Measurements from ENCODE around the gene PCED1B.
"Not testable (repeated sequence)": the region's sequence is repeated elsewhere in the genome, so short reads cannot be mapped to it uniquely, and the experiment has no call there.

PCED1B gene

DNA sequence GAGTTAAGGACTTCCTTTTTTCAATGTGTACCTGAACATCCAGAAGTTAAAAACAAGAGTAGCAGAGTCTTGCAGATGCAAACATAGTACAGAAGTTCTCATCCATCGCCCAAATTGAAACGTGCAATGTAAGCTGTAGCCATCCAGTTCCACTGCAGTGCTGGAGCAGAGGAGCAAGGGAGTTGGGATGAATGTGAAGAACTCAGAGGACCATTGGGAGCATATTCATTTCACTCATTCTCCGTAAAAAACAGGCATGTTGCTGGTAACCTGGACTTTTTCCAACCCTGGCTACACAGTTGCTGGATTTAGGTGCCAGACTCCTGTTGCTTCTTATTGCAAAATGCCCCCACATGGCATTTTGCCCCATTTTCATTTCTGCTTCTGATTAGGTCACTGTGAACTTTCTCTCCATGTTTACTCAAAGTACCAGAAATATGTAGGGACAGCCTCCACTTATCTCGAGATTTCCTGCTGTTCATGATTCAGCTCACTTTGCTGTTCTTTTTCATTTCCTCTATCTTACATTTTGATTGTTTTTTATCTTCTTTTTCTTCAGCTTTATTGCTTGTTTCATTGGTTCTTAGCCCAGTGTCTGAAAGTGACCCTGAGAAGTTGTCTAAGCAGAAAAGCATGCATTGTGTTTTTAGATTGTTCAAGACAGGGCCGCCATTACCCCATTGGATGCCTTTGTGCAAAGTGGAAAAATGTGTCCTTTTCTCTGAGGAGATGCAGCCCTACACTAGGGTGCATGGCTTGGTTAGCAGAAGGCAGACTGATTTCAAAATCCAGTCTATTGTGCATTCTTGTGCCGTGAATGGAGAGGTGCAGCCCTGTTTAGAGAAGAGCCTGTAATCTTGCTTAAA lies 109.4 kb downstream of the PCED1B start:
- H3K9ac ChIP-seq (ENCODE audit: low read depth, low read length) = no peak overlapping the region
- H3K4me1 ChIP-seq (ENCODE audit: insufficient read depth, low read length) = peaks cover 34% of the 10 kb centered on the region
- no peaks in the 10 kb centered on the region for H3K27me3 ChIP-seq (ENCODE audit: insufficient read depth, low read length)
- H3K36me3 ChIP-seq (ENCODE audit: insufficient read depth, low read depth, low read length) = no peaks in the 10 kb centered on the region
- no peaks in the 10 kb centered on the region for H3K9me3 ChIP-seq (ENCODE audit: insufficient read depth, low read depth, low read length)
- H3K27ac ChIP-seq (ENCODE audit: low read length) = no peak overlapping the region
- no peak overlapping the region for H3K4me3 ChIP-seq (ENCODE audit: low read length)

DNA sequence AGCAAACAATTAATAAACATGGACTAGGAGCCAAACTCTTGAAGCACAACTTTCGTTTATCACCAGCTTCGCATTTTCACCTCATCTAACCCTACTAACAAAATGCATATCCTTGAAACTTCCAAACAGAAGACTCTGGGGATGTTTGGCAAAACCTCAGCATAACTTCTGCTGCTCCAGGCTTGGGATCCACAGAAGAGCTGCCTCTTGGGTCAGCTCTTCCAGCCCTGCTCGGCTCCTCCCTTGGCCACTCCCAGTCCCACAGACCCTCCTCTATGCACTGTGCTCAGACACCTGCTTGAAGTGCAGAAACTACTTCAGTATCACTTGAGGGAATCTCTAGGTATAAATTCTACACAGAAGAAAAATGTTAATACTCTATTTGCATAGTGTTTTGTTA lies 110.3 kb downstream of the PCED1B start:
- Histone ChIP-seq H3K4me3 (ENCODE audit: low read length) (no peak overlapping the region), H3K9me3 (ENCODE audit: insufficient read depth, low read depth, low read length) (no peaks in the 10 kb centered on the region), H3K4me1 (ENCODE audit: insufficient read depth, low read length) (peaks cover 34% of the 10 kb centered on the region), H3K9ac (ENCODE audit: low read depth, low read length) (no peak overlapping the region), H3K27ac (ENCODE audit: low read length) (no peak overlapping the region), H3K36me3 (ENCODE audit: insufficient read depth, low read depth, low read length) (no peaks in the 10 kb centered on the region), H3K27me3 (ENCODE audit: insufficient read depth, low read length) (no peaks in the 10 kb centered on the region)

DNA sequence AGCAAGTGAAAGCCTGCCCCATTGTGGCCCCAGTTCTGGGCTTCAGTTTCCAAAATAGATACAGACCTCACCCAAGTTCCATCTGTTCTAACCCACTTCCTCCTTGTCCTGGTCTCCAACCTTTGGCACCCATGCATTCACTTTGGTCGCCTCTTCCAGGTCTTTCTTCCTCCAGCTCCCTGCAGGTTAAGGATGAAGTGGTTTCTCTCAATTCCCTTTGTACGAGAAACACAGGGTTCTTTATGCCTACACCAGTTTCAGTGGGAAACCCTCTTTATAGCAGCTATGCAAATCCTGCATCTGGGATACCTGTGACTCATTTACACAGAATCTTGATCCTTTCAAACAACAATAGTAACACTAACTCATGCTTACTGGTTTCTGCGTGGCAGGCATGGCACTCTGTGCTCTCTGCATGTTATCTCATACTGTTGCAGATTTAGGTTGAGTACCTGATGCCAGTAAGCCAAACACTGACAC lies 110.9 kb downstream of the PCED1B start:
- no peak overlapping the region for H3K9ac ChIP-seq (ENCODE audit: low read depth, low read length)
- H3K27ac ChIP-seq (ENCODE audit: low read length) = no peak overlapping the region
- H3K27me3 ChIP-seq (ENCODE audit: insufficient read depth, low read length) = no peaks in the 10 kb centered on the region
- H3K4me1 ChIP-seq (ENCODE audit: insufficient read depth, low read length) = peaks cover 34% of the 10 kb centered on the region
- no peak overlapping the region for H3K4me3 ChIP-seq (ENCODE audit: low read length)
- H3K9me3 ChIP-seq (ENCODE audit: insufficient read depth, low read depth, low read length) = no peaks in the 10 kb centered on the region
- H3K36me3 ChIP-seq (ENCODE audit: insufficient read depth, low read depth, low read length) = no peaks in the 10 kb centered on the region

DNA sequence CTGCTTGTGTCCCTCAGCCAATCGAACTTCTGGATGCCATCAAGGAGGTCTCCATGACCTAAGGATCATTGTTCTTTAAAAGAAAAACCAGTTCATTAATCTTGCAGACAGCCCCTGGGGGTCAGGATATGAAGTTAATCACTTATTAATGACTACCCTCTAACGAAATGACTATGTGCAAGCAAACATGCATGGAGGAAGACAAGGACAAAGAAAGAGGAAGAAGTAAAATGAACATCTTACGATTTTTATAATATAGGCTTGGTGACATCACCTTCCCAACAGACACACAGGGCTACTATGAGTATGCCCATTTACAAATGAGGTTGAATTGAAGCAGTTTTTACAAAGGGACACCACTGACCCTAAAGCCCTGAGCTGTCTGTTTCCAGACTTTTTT lies 111.5 kb downstream of the PCED1B start:
- no peaks in the 10 kb centered on the region for H3K9me3 ChIP-seq (ENCODE audit: insufficient read depth, low read depth, low read length)
- no peaks in the 10 kb centered on the region for H3K36me3 ChIP-seq (ENCODE audit: insufficient read depth, low read depth, low read length)
- H3K4me3 ChIP-seq (ENCODE audit: low read length) = no peak overlapping the region
- H3K4me1 ChIP-seq (ENCODE audit: insufficient read depth, low read length) = peaks cover 34% of the 10 kb centered on the region
- no peak overlapping the region for H3K27ac ChIP-seq (ENCODE audit: low read length)
- no peaks in the 10 kb centered on the region for H3K27me3 ChIP-seq (ENCODE audit: insufficient read depth, low read length)
- no peak overlapping the region for H3K9ac ChIP-seq (ENCODE audit: low read depth, low read length)

DNA sequence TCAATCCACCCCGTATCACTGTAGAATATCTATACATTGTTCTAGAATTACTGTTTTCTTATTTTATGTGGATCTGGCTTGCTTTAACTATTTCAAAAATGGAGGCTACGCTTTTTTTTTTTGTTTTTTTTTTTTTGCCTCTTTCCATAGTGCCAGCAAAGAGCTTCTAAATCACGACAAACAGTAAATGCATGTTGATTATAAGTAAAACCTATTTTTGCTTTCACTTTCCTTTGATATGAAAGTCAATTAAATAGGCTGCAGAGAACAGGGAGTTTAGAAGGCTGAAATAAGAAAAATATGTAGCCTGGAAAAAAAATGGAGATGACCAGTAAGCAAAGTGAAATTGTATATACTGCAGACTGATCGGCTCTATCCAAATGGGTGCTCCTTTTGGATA lies 112.6 kb downstream of the PCED1B start:
- no peak overlapping the region for H3K9ac ChIP-seq (ENCODE audit: low read depth, low read length)
- no peak overlapping the region for H3K4me3 ChIP-seq (ENCODE audit: low read length)
- no peaks in the 10 kb centered on the region for H3K36me3 ChIP-seq (ENCODE audit: insufficient read depth, low read depth, low read length)
- H3K27ac ChIP-seq (ENCODE audit: low read length) = no peak overlapping the region
- no peaks in the 10 kb centered on the region for H3K27me3 ChIP-seq (ENCODE audit: insufficient read depth, low read length)
- H3K9me3 ChIP-seq (ENCODE audit: insufficient read depth, low read depth, low read length) = no peaks in the 10 kb centered on the region
- H3K4me1 ChIP-seq (ENCODE audit: insufficient read depth, low read length) = peaks cover 34% of the 10 kb centered on the region

DNA sequence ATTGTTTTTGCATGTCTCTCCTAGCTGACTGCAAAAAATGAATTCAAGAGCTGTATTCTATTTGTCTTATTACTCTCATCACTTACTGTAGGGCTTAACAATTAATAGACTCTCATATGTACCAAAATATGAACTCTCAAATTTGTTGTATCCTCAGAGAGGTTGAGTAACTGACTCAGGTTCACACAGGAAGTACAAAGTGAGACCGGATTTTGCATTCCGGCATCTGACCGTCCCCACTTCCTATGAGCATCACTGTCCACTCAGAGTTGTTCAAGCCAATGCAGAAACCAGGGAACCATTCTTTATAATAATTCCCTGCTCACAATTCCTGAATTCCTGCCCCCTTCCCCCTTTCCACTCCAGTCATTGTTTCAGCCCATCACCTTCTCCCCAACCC lies 113.6 kb downstream of the PCED1B start:
- Histone ChIP-seq H3K36me3 (ENCODE audit: insufficient read depth, low read depth, low read length) (no peaks in the 10 kb centered on the region), H3K9ac (ENCODE audit: low read depth, low read length) (peak overlapping the region; percentile 59; the same call in 1 of the 2 replicates), H3K9me3 (ENCODE audit: insufficient read depth, low read depth, low read length) (no peaks in the 10 kb centered on the region), H3K27ac (ENCODE audit: low read length) (no peak overlapping the region), H3K27me3 (ENCODE audit: insufficient read depth, low read length) (no peaks in the 10 kb centered on the region), H3K4me3 (ENCODE audit: low read length) (no peak overlapping the region), H3K4me1 (ENCODE audit: insufficient read depth, low read length) (peaks cover 34% of the 10 kb centered on the region)

DNA sequence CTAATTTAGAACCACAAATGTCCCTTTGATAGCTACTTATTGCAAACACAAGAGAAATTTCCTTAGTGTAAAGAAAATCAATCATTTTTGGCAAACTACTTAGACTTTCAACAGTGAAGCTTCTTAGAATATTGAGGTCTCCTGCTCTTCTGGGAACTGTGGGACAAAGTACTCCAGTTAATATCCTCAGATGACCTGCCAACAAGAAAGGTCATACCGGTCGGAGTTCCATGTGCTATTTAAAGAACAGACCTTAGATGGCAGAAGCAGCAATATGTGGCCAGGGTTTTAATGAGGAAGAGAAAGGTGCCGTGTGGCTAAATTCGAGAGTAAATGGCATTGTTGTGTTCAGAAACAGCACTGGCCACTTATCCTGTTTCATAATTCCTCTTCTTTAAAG lies 115.1 kb downstream of the PCED1B start:
- Histone ChIP-seq H3K36me3 (ENCODE audit: insufficient read depth, low read depth, low read length) (no peaks in the 10 kb centered on the region), H3K9me3 (ENCODE audit: insufficient read depth, low read depth, low read length) (no peaks in the 10 kb centered on the region), H3K4me3 (ENCODE audit: low read length) (no peak overlapping the region), H3K9ac (ENCODE audit: low read depth, low read length) (no peak overlapping the region), H3K27me3 (ENCODE audit: insufficient read depth, low read length) (no peaks in the 10 kb centered on the region), H3K4me1 (ENCODE audit: insufficient read depth, low read length) (peaks cover 34% of the 10 kb centered on the region), H3K27ac (ENCODE audit: low read length) (no peak overlapping the region)

DNA sequence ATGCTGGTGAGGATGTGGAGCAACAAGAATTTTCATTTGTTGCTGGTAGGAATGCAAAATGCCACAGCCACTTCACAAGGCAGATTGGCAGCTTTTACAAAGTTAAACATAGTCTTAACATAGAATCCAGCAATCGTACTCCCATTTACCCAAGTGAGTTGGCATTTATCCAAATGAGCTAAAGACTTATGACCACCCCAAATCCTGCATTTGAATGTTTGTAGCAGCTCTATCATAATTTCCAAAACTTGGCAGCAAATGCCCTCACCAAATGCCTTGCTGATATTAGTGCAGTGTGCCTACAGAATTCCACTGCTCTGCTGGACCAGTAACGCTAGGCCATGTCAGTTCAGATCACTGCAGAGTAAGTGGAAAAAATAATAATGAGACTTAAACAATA lies 121.0 kb downstream of the PCED1B start:
- Histone ChIP-seq H3K27me3 (ENCODE audit: insufficient read depth, low read length) (no peaks in the 10 kb centered on the region), H3K27ac (ENCODE audit: low read length) (no peak overlapping the region), H3K4me3 (ENCODE audit: low read length) (no peak overlapping the region), H3K4me1 (ENCODE audit: insufficient read depth, low read length) (peaks cover 7% of the 10 kb centered on the region; the same call in 1 of the 2 replicates), H3K36me3 (ENCODE audit: insufficient read depth, low read depth, low read length) (no peaks in the 10 kb centered on the region), H3K9ac (ENCODE audit: low read depth, low read length) (no peak overlapping the region), H3K9me3 (ENCODE audit: insufficient read depth, low read depth, low read length) (no peaks in the 10 kb centered on the region)

DNA sequence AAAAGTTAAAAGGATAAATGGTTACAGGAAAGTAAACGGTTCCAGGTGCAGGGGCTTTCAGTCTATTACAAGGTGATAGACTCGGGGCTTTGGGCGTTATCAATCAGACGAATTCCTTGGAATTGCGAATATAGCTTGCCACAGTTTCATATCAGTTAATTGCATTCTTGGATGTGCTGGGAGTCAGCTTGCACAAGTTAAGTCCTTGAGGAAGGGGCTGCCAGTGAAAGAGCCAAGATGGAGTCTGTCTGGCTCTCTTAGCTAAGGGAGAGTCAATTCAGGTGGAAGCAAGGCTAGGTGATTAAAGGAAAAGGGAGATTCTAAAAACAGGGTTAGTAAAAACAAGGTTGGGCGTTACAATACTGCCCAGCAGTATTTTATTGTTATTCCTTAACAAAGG lies 121.8 kb downstream of the PCED1B start:
- not testable (repeated sequence) for H3K9me3 ChIP-seq (ENCODE audit: insufficient read depth, low read depth, low read length); H3K36me3 ChIP-seq (ENCODE audit: insufficient read depth, low read depth, low read length); H3K4me3 ChIP-seq (ENCODE audit: low read length); H3K27me3 ChIP-seq (ENCODE audit: insufficient read depth, low read length); H3K9ac ChIP-seq (ENCODE audit: low read depth, low read length); H3K27ac ChIP-seq (ENCODE audit: low read length)
- H3K4me1 ChIP-seq (ENCODE audit: insufficient read depth, low read length) = peaks cover 14% of the 10 kb centered on the region; the same call in 1 of the 2 replicates

DNA sequence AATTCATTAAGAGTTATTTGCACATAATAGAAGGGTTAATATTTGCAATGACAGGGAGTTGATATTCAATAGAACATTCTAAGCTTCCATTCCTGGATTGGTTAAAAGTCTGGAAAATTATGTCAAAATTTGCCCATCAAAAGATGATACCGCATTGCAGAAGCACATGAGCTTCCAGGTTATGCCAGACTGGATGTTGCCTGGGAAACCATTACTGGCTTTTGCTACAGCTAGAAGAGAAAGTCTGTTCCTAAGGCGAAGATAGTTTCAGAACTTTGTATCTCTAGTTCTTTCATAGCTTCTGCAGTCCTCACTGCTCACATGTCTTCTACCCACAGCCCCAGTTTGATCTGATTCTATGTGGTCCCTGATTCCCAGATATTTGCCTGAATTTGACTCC lies 122.8 kb downstream of the PCED1B start:
- Histone ChIP-seq H3K27ac (ENCODE audit: low read length) (no peak overlapping the region), H3K9ac (ENCODE audit: low read depth, low read length) (no peak overlapping the region), H3K27me3 (ENCODE audit: insufficient read depth, low read length) (no peaks in the 10 kb centered on the region), H3K36me3 (ENCODE audit: insufficient read depth, low read depth, low read length) (no peaks in the 10 kb centered on the region), H3K9me3 (ENCODE audit: insufficient read depth, low read depth, low read length) (no peaks in the 10 kb centered on the region), H3K4me3 (ENCODE audit: low read length) (no peak overlapping the region), H3K4me1 (ENCODE audit: insufficient read depth, low read length) (peaks cover 16% of the 10 kb centered on the region; the same call in 1 of the 2 replicates)

DNA sequence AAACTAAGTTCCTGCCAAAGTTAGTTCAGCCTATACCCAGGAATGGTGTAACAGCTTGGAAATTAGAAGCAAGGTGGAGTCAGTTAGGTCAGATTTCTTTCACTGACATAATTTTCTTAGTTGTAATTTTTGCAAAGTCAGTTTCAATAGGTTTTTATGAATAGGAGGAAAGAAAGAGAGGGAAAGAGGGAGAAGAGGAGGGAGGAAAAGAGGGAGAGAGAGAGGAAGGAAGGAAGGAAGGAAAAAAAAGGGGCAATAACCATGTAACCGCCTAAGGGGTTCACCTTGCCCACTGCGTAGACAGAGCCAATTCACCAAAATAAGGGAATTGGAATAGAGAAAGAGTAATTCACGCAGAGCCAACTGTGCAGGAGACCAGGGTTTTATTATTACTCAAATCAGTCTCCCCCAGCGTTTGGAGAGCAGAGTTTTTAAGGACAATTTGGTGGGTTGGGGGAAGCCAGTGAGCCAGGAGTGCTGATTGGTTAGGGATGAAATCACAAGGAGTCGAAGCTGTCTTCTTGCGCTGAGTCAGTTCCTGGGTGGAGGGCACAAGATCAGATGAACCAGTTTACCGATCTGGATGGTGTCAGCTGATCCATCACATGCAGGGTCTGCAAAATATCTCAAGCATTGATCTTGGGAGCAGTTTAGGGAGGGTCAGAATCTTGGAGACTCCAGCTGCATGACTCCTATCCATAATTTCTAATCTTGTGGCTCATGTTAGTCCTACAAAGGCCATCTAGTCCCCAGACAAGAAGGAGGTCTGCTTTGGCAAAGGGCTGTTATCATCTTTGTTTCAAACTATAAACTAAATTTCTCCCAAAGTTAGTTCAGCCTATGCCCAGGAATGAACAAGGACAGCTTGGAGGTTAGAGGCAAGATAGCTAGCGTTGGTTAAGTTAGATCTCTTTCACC lies 126.4 kb downstream of the PCED1B start:
- Histone ChIP-seq H3K36me3 (ENCODE audit: insufficient read depth, low read depth, low read length) (no peaks in the 10 kb centered on the region), H3K27ac (ENCODE audit: low read length) (no peak overlapping the region), H3K9ac (ENCODE audit: low read depth, low read length) (no peak overlapping the region), H3K4me1 (ENCODE audit: insufficient read depth, low read length) (peaks cover 23% of the 10 kb centered on the region; the same call in 1 of the 2 replicates), H3K4me3 (ENCODE audit: low read length) (no peak overlapping the region), H3K27me3 (ENCODE audit: insufficient read depth, low read length) (no peaks in the 10 kb centered on the region), H3K9me3 (ENCODE audit: insufficient read depth, low read depth, low read length) (no peaks in the 10 kb centered on the region)
